NCI-H460 (cell line): ENCODE results near the gene KLHL26. TPM values are rescaled to one million over a fixed set of nuclear protein-coding genes. Genes with fewer than 3 reads are reported as not detected.
"Not testable (repeated sequence)": the region's sequence is repeated elsewhere in the genome, so short reads cannot be mapped to it uniquely, and the experiment has no call there.

ENCODE experiments used
- DNase-seq: peaks from one replicate; pipeline ENCODE4 v3.0.0-alpha.2; 2016; ENCODE audit warnings: low read depth; ENCODE audit errors: extremely low read depth
- polyA plus RNA-seq: library from polyadenylated mRNA; depleted of rRNA; stranded (reverse); fragments of >200 nt; gene quantifications from 2 replicates; pipeline ENCODE4 v1.2.3, GENCODE V29; 2014; cell fraction: nucleus; rRNA removed
- total RNA-seq: library from RNA; depleted of rRNA; stranded (reverse); fragments of >200 nt; shearing (Covaris generic); gene quantifications from 2 replicates; pipeline ENCODE4 v1.2.3, GENCODE V29; 2014; rRNA removed

KLHL26 gene, protein sequence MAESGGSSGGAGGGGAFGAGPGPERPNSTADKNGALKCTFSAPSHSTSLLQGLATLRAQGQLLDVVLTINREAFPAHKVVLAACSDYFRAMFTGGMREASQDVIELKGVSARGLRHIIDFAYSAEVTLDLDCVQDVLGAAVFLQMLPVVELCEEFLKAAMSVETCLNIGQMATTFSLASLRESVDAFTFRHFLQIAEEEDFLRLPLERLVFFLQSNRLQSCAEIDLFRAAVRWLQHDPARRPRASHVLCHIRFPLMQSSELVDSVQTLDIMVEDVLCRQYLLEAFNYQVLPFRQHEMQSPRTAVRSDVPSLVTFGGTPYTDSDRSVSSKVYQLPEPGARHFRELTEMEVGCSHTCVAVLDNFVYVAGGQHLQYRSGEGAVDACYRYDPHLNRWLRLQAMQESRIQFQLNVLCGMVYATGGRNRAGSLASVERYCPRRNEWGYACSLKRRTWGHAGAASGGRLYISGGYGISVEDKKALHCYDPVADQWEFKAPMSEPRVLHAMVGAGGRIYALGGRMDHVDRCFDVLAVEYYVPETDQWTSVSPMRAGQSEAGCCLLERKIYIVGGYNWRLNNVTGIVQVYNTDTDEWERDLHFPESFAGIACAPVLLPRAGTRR
- 6.4 and 6.6 TPM in 2 replicates for total RNA-seq
- polyA plus RNA-seq: 5.2 and 8.2 TPM in 2 replicates

DNA sequence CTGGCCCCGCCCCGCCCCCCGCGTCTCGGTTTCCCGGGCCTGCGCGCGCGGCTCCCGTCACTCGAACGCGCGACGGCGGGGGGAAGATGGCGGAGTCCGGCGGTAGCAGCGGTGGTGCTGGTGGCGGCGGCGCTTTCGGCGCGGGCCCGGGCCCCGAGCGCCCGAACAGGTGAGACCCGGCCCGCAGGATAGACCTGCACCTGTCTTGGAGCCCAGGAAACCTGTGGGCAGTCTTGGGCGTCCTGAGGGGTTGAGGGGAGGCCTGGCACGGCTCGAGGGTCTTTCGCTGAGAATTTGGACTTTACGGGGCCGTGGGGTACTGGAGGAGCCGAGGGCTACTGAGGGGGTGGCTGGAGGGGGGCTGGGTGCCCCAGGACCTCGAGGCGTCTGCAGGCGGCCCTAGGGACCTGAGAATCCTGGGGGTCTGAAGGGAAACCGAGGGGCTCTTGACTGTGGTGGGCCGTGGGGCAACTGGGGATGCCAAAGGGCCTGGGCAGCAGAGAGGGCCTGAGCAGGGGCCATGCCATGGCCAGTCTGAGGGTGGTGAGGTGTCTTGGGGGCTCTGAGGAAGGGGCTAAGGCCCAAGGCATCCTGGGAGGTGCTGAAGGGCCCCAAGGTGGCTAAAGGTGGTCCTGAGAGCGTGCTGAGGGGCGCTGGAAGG is at the start of gene KLHL26:
Gene KLHL26, plus strand, starts transcription at position 60 of the 661 bp plus-strand sequence. Its CDS starts 27 bp downstream, at position 87.
- DNase-seq: no peak

DNA sequence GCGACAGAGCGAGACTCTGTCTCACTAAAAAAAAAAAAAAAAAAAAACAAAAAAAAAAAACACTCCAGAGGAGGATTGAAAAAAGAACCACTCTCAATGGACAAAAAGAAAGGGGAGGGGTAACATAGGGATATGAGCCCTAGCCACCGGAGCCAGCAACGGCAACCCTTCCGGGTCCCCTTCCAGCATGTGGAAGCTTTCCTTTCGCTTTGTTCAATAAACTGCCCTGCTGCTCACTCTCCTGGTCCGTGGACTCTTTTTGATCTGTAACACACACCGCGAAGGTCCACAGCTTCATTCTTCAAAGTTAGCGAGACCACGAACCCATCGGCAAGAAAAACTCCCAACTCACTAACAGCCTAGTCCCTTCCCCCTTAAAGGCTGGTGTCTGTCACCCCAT is 49.3 kb upstream of the KLHL26 start:
- DNase-seq: no peak

DNA sequence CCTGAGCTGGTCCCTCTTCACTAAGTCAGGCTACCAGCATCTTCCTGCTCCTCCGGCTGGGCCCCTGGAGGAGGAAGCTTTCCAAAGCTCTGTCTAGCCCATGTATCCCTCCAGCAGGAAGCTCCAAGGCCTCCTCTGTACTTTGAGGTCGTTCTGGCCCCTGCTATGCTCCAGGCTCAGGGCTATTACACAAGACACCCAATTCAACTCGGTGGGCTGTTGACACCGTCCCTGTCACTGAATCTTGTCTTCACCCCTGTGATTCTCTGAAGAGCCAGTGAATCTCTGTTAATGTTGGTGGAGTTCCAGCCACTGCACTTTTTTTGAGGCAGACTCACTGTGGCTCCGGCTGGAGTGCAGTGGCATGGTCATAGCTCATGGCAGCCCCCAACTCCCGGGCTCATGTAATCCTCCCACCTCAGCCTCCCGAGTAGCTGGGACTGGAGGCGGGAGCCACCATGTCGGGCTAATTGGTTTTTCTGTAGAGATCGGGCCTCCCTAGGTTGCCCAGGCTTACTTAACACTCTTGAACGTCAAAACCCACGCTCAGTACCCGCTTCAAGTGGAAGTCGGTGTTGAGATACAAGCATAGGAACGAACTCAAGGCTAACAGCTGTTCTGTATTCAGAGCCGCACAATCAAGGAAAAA is 48.7 kb upstream of the KLHL26 start:
- DNase-seq: no peak

DNA sequence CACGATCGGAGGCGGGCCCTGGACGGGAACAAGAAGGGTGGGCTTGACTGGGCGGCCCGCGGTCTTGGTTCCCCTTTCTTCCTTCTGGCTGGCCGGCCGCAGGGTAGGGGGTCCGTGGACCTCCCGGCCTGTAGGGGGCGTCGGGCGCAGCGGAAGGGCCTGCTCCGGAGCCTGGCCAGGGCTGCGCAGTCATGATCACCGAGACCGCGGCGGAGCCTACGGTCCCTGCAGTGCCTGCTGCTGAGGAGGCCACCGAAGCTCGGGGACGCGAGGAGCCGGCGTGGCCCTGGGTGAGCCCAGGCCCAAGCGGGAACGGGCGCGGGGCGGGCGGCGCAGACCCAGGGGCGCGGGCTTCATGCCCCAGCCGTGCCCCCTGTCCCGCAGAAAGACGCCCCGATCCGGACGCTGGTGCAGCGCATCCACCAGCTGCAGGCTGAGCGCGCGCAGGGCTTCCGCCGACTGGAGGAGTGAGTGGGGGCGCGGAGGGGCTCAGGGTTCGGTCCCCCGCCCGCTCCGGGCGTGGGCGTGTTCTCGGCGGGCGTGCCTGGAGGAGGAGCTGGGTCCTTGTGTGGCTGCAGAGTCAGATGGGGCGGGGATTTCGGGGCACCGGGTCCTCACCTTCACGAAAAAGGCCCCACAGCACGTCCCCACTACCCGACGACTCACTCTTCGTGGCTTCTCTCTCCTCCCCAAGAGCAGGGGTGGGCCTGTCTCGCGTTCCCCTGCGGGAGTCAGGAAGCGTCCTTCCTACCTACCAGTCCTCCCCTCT is 48.0 kb upstream of the KLHL26 start, which contains the start of gene REX1BD:
Gene REX1BD, plus strand, starts transcription at position 188 of the 769 bp plus-strand sequence. Its CDS starts 4 bp downstream, at position 192.
- DNase-seq: peak; percentile 54

DNA sequence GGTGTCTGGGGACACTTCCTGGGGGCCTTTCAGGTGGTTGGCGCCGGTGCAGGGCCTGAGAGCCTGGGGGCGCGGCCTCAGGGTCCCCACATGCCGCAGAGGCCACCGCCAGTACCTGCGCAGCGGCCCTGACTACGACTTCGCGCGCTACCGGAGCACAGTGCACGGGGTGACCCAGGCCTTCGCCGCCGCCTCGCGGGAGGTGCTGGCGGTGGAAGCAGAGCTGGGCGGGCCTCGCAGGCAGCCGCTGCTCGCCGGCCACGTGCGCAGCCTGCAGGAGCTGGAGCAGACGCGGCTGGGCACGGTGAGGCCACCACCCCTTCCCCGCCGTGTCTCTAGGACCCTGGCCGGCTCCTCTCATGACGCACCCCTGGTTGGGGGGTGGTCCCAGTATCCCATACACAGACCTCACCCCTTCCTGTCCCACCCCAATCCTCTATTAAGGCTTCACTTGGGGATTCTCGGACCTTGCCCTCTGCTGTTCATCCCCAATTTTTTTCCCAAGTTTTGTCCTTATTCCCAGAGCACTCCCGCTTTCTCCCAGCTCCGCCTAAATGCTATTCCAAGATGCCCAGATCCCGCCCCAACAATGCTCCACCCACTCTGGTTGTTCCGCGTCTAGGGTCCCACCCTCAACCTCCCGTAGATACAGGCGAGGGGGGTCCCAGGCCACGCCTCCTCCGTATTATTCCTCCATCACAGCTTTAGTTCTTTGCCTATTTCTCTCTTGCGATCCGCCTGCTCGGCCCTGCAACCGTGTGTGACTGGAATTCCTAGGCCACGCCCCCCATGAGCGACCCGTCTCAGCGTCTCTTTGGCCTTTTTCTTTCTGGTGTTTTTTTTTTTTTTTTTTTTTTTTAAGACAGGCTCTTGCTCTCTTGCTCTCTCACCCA is 47.2 kb upstream of the KLHL26 start:
- DNase-seq: peak; percentile 46

DNA sequence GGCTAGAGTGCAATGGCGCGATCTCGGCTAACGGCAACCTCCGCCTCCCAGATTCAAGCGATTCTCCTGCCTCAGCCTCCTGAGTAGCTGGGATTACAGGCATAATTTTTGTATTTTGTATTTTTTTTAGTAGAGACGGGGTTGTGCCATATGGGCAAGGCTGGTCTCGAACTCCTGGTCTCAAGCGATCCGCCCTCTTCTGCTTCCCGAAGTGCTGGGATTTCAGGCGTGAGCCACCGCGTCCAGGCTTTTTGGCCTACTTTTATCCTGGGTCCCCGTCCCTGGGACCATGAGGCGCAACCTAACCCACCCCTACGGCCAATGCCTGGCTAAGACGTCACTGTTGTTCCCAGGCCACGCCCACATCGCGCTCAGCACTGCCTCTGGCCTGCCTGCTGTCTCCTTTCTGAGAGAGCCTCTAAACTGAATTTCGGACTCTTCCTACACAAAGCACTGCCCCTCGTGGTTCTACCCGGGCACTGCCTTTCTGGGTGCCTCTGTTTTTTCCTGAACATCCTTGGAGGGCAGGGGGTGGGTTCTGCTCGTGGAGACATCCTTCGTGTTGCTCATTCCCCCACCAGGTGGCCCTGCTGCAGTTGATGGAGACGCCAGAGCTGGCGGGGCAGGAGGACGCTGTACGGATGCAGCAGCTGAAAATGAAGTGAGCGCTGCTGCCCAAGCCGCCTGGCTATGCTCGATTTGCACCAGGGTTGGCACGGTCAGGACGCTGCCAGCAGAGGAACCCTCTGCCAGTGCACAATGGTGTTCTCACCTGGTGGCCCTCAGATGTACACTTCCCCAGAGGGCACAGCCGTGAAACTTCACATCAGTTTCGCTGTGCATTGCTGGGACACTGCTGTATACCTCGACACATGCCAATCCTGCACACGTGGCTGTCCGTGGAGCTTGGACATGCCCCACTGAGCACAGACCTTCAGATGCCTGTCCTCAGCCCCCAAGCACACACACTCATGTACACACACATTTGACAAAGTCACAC is 46.3 kb upstream of the KLHL26 start:
- DNase-seq: no peak

DNA sequence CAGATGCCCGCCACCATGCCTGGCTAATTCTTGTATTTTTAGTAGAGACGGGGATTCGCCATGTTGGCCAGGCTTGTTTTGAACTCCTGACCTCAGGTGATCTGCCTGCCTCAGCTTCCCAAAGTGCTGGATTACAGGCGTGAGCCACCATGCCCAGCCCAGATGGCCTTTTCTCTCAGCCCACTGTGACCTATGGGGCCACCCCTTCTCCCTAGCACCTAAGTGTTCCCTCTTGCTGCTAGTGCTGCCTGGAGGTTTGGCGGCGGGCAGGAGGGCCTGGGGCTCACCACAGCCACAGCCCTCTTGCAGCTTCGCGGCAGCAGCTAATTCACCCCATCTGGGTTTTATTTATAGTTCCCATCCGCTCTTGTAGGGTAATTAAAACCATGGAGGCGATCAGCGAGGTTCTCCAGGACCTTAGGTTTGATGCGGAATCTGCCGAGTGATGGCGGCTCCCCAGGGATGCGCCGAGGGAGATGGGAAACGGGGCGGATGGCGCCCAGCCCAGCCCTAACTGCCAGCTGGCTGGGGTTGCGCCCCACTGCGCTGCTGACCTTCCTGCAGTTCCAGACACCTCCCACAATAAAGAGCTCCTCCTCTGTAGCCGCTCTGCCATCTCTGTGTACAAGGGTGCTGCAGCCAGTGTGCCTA is 45.0 kb upstream of the KLHL26 start:
- DNase-seq: no peak

DNA sequence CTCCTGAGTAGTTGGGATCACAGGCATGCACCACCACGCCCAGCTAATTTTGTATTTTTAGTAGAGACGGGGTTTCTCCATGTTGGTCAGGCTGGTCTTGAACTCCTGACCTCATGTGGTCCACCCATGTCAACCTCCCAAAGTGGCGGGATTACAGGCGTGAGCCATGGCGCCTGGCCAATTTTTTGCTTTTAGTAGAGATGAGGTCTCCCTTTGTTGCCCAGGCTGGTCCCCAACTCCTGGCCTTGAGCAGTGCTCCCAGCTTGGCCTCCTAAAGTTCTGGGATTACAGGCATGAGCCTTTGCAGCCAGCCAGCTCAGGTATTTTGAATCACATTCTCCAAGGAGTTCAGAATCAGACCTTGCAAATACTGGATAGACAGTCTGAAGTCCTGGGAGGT is 44.1 kb upstream of the KLHL26 start:
- DNase-seq: not testable (repeated sequence)

DNA sequence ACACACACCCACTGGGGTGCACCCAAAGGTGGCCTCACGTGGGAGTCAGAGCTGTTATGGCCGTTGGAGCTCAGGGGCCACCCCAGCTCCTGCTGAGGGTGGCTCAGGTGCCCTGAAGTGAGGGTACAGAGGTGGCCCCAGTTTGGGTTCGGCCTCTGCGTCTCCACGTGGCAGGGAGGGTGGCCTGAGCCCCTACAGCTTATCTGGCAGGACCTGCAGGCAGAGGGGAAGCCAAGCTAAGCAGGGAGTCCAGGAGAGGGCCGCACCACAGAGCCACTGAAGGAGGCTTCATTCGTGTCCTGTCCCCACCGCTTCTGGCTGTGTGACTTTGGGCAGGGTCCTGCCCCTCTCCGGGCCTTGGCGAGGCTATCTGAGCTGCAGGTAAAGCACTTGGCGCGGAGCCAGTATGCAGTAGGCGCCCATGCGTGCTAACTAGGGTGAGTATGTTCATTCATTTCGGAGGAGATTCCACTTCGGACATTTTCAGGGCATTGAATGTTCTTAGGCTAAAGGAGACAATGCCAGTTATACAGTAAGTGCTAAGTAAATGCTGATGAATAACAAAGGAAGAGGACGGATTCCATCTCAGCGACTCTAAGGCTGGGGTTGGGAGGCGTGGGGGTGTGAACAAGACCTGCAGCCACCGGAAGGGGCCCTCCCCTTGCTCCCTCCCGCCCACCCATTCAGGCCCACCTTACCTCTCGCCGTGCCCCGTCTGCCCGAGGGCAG is 43.3 kb upstream of the KLHL26 start:
- DNase-seq: no peak

DNA sequence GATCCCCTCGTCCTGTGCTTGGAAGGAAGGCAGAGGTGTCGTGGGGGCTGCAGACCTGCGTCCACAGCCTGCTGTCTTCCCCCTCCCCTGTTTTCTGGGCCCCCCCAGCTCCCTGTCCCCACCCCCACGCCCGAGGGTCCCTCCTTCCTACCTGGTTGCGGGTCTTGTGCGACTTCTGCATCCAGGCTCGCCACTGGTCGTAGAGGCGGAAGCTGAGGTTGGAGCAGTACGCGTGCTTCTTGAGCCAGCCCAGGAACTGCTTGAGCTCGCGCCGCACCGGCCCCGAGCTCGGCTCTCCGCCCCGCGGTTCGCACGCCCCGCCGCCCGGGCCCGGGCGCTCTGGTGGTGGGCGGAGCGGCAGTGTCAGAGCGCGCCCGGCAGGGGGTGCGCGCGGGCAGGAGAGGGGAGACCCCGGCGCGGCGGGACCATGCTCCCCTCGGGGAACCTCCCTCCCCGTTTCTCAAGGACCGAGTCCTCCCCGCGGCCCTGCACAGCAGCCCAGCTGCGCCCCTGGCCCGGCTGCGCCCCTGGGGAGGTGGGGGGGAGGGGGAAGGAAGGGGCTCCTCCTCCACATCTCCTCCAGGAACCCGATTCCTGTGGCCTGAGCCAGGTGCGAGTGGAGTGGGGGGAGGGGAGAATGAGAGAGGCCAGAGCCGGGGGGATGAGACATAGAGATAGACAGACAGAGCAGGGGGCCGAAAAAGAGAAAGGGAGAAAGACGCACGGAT is 42.6 kb upstream of the KLHL26 start:
- DNase-seq: no peak

DNA sequence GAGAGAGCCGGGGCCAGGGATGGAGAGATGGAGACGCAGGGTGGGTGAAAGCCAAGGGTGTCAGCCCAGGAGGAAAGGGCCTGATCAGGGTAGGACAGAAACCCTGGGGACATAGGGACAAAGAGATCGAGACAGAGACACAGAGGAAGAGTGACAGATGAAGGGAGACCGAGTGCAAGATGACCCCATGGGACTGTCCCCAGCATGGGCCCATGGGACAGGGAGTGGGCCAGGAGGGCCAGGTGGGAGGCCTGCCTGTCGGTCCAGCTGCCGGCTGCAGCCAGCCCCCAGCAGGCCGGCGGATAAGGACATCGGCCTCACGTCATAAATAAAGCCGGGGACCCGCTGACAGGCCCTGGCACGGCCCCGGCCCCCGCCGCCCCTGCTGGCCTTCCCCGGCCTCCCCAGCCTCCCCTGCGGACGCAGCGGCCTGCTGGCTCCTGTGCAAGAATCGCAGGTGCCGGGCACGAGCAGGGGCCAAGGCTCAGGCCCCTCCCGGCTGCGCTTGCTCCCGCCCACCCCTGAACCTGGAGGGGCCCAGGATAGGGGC is 41.9 kb upstream of the KLHL26 start:
- DNase-seq: no peak

DNA sequence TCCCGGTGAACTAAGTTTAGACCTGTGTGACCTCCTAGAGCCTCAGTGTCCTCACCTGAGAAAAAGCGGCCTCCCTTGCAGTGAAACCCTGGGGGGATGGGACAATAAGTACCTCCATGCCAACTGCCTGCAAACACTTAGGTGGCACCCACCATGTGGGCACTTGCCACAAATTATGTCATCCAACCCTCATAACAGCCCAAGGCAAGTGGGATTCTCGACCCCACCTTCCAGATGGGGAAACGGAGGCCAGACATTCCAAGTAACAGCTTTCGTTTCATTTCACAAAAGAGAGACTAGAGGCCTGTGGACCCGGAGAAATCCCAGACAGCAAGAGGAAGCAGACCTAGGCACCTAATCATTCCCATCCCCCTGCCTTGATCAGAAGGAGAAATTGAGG is 41.4 kb upstream of the KLHL26 start:
- no peak for DNase-seq

DNA sequence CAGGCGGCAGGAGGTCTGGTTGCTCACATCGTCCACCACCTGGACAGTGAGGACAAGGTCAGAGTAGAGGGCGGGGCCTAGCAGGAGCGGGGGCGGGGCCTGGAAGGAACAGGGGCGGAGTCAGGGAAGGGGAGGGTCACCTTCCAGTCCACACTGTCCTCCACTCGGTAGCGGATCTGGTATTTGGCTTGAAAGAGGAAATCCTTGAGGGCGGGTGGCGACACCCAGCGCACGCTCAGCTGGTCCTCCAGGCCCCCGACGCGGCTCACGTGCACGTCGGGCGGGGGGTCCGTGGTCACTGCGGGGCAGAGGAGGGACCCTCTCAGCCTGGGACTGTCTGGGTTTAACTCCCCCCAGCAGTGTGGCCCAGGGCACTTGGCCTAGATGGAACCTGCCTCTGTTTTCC is 40.1 kb upstream of the KLHL26 start:
- DNase-seq: no peak

DNA sequence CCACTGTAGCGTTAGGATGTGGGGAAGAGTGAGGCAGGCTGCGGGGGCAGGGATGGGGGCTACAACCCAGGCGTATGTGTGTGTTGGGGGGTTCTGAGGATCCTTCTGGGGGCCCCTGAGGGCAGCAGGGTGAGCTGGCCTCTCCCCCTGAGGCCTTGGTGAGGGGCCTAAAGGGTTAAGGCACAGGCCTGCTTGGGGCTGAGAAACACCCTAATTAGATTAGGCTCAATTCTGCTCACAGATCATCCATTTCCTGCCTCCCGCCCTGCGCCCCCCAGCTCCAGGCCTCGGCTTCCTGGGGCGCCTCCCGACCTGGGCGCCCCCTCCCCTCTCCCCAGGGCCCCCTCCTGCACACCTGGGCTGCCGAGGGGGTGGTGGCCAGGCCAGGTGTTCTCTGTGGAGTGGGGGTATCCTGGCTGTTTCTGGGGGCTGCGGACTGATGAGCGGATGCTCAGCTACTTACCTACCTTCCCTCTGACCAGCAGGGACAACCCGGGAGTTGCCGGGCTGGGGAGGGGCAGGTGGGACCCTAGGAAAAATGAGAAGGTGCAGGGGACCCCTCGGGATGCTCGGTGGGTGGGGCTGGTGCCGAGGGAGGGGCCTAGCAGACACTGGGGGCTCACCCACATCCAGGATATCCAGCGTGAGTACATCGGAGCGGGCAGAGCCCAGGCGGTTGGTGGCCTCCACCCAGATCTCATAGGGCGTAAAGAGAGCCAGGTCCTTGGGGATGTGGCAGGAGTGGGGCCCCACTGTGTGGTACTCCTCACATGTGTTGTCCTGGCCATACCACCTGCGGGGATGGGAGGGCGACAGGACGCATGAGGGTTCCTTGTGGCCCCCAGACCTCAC is 38.8 kb upstream of the KLHL26 start:
- no peak for DNase-seq

DNA sequence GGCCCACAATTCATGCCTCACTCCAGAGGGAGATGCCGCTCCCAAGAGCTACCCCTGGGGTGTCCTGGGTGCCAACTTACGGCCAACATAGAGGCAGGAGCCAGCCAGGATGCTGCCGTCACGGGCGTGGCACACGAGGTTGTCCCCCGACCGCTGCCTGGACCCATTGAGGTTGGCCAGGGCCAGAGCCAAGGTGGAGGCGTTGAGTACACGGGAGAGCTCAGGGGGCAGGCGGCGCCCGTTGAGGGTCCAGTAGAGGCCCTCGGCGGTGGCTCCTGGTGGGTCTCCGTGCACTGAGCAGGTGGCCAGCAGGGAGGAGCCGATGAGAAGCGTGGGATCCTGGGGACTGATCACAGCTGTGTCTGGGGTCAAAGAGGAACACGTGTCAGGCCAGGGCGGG is 37.3 kb upstream of the KLHL26 start:
- no peak for DNase-seq
